Measurements from ENCODE around the gene FZD2.

FZD2 gene

GRCh38 chr17:44608727-44609435 lies 51.6 kb downstream of the FZD2 start:
- no peak for DNase-seq

- DNase-seq: no peak
These were observed 53.0 kb downstream of the FZD2 start for GRCh38 chr17:44610331-44610730.

Data from CD4-positive, alpha-beta T cell treated with Interleukin-4 for 4 hours (primary cell).